Embryonic facial prominence (tissue), 1 donor: Measurements from ENCODE around the gene PSG7.
"Not testable (repeated sequence)": the region's sequence is repeated elsewhere in the genome, so short reads cannot be mapped to it uniquely, and the experiment has no call there.

ENCODE experiments used
- DNase-seq: peaks from one replicate; pipeline ENCODE4 v3.0.0-alpha.2; 2016; ENCODE audit errors: extremely low spot score

The PSG7 gene

DNA sequence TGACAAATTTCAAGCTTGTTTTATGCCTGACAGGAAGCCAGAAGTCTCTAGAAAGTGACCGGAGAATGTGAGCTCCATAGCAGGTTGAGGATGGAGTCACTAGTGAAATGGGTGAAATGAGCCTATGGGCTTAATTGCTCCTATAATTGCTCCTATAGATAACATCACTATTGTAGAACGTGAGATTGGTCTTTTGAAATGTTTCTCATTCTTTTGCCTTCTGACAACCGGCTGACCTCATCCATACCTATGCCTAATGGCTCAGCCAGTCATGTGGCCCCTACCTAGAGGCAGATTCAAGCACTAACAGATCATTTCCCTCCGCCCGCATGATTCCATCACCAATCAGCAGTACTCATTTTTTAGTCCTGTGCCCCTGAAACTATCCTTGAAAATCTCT, 23.5 kb downstream of the PSG7 start:
- not testable (repeated sequence) for DNase-seq

DNA sequence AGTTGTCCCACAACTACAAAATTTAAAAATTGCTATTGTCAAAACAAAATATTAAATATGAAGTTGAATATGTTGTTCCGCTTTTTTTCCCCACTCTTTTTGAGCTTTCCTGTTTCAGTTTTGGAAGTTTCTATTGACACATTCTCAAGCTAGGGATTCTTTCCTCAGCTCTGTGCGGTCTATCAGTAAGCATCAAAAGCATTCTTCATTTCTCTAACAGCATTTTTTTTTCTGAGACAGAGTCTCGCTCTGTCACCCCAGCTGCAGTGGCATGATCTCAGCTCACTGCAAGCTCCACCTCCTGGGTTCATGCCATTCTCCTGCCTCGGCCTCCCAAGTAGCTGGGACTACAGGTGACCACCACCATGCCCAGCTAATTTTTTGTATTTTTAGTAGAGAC, 24.1 kb downstream of the PSG7 start:
- DNase-seq = not testable (repeated sequence)

DNA sequence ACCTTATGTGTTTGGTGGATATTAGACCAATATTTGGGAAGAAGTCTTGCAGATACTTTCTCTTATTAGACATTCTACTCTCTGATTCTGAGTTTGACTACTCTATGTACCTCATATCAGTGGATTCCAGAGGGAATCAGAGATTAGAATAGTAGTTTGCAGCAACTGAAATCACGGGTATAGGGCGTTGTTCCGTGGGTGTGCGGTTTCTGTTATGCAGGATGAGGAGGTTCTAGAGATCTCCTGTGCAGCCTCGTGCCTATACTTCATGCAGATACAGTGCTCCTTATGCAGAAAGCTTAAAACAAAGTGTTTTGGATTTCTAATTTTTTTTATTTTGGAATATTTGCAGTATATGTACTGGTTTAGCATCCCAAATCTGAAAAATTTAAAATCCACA, 25.3 kb downstream of the PSG7 start:
- not testable (repeated sequence) for DNase-seq

DNA sequence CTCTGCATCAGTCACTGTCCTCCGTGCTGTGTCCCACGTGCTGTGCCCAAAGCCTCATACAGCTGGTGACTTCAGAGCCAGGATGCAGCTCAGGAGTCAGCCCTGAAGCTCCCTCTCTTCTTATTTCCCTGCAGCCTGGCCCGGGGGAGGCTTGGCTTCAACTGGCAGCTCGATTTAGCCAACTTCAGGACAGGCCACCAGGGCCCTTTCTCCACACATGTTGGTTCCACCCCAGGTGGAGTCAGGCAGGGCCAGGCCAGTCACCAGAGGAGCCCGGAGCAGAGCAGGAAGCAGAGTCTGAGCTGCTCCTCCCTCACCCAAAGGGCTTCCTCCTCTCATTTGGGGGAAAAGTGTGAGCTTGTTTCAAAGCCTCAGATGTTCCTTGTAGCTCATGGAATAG, 30.8 kb downstream of the PSG7 start:
- not testable (repeated sequence) for DNase-seq

DNA sequence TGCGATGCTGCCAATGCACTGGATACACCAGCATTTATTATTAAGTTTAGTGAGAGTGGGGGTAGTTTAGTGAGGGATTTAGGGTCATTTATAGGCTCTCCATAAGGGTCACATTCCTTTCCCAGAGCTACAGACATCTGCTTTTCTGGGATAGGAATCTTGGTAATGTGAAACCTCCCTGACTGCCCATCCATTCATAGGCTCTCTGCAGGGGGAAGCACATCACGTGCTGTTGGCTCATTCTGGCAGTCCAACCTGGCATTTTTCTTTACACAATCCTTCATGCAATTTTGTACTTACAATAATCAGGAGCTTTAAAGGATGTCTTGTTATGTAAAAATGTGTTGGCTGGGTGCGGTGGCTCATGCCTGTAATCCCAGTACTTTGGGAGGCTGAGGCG, 36.4 kb downstream of the PSG7 start:
- not testable (repeated sequence) for DNase-seq

DNA sequence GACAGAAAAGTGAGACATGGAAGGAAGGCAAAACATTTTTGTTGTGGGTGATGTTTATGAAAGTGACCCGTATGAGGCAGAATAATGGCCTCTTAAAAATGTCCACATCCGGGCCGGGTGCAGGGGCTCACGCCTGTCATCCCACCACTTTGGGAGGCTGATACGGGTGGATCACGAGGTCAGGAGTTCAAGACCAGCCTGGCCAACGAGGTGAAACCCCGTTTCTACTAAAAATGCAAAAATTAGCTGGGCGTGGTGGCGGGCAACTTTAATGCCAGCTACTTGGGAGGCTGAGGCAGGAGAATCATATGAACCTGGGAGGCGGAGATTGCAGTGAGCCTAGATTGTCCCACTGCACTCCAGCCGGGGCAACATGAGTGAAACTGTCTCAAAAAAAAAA, 37.3 kb downstream of the PSG7 start:
- DNase-seq = not testable (repeated sequence)

DNA sequence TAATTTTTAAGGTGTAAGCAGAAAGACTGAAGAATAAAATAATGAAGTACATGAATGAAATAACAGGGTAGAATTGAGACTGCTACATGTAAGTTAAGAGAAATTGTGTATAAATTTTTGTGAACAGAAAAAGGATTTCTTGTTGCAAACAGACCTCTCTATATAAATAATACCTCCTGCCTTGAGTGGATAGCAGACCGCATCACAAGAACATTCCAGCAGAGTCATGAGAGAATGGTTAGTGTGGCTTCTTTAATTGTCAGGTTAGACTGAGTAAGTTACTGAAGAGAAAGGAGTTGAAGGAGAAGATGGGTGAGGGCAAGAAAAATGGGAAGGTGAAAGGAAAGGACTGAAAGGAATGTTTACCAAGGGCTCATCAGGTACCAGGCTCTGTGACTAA, 37.9 kb downstream of the PSG7 start:
- DNase-seq = not testable (repeated sequence)

DNA sequence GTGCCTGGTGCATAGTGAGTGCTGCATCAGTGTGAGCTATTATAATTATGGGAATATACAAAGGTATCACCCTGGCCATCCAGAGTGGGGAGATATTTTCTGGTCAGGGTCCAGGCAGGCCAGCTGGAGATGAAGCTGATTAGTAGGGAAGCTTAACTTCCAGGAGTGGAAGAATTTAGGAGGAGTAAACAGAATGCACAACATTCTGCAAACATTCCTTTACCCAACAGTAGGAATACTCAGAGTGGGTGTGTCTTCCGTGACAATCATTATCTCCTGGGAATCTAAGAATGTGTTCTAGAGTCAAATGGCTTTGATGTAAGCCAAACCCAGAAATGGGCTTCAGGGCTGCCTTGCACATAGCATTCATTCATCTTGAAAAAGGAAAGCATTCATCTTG, 38.4 kb downstream of the PSG7 start:
- not testable (repeated sequence) for DNase-seq

DNA sequence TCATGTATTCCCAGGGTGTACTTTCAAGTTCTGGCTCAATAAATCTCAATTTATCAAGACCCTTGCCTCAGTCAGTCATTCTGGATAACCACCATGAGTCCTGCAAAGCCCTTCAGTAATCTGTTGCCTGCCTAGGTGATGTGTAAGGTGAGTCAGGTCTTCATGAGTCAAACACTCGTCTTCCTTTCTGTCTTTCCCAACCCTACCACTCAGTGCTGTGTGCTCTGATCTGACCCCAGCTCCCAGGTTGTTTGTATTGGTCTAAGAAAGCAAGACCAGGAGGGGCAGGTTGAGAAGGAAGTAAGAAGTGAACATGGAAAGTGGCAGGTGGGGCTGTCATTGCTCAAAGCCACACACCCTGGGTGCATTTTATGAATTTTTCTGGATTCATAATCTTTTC, 39.3 kb downstream of the PSG7 start:
- DNase-seq = not testable (repeated sequence)

DNA sequence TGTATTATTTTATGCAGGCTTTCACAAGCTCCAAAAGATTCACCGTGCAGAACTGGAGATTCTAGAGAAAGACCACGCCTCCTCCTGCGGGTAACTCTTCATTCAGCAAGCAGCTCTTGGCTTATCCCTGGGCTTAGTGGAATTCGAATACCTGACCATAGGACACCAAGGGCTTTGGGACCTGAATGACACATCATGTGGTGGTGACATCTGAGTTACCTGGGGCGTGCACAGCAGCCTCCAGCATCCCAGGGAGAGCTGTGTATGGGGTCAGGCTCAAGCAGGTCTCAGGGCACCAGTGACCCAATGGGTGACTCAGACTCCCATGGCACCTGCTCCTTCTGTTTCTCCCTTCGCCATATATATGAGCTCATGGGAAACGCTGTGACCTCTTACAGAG, 46.6 kb downstream of the PSG7 start:
- DNase-seq = not testable (repeated sequence)

DNA sequence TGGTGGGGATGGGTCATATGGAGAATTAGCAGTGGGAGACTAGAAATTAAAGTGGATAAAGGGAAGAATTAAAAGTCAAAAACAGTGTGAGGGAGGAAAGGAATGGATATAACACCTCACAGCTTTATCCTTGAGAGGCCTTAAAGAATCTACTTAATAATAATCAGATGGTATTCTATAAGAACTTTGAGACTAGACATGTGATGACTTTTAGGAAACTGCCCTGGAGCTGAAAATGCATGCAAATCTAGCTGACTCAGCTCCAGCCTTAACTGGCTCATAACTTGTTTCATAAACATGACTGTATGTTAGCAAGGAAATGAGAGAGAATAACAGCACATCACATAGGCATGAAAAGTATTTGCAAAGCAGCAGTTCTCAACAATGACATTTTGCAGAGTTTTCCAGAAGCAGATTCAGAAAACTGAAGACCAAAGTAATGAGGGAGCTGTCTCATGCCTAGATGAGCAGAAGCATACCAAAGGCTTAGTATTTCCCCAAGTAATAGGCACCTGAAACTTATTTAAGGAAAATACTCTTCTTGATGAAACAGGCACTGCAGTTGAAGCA, 49.0 kb downstream of the PSG7 start:
- not testable (repeated sequence) for DNase-seq

DNA sequence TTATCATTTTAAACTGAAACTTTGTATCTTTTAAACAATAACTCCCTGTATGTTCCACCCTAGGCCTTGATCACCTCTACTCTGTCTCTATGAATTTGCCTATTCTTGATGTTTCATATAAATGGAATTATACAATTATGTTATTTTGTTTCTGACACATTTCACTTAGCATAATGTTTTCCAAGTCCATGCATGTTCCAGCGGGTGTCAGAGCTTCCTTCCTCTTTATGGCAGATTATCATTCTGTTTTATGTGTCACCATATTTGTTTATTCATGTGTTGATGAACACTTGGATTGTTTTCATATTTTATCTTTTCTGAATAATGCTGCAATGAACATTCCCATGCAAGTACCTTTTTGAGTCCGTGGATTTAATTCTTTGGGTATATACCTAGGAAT, 54.3 kb downstream of the PSG7 start:
- not testable (repeated sequence) for DNase-seq

DNA sequence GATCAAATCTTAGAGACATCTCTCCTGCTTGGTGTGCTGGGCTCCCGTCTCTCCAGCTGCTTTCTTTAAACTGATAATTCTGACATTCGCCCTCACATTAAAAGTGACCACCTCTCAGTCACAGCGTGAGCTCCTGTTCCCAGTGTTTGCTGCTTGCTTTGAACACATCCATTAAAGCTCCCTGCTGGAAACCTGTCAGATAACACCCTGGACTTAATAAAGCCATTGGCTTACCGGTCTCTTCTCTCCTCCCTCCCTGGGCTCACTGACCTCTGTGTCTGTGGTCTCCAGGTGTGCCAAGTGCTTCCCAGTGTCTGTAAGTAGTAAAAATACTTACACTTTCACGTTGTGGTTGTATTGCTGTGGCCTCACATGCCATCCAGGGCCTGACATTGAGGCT, 55.0 kb downstream of the PSG7 start:
- not testable (repeated sequence) for DNase-seq

DNA sequence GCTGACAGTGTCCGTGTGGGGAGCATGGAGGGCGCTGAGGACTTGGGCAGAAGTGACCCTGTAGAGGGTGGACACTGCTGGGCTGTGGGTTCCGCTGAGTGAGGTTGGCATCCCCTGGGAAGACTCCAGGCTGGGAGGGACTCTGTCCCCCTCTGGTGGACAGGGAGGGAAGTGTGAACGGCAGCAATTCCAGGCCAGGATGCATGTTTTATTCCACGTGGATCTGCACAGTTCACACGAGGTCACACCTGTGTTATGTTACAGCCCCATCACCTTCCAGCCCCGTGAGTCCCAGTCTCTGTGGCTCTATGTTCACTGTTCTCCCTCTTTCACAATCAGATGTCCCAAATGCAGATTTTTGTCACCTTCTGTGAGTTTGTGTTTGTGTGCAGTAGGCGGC, 55.7 kb downstream of the PSG7 start:
- not testable (repeated sequence) for DNase-seq

DNA sequence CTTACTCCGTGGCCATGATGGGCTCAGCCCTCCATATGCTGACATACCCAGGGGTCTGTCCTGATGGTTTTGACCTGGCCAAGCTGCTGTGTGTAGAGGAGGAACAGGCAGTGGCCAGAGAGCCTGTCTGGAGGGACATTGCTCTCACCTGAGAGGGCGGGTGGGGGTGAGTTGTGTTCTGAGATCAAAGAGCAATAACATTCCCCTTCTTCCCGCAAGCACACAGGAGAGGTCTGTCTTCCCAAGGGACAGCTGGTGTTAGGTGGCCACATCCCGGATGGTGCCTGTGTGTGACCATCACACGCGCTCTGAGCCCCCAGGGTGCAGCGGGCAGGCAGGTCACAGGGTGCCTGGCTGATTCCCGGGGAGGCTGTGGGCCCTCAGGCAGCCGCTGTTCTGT, 56.4 kb downstream of the PSG7 start:
- not testable (repeated sequence) for DNase-seq

DNA sequence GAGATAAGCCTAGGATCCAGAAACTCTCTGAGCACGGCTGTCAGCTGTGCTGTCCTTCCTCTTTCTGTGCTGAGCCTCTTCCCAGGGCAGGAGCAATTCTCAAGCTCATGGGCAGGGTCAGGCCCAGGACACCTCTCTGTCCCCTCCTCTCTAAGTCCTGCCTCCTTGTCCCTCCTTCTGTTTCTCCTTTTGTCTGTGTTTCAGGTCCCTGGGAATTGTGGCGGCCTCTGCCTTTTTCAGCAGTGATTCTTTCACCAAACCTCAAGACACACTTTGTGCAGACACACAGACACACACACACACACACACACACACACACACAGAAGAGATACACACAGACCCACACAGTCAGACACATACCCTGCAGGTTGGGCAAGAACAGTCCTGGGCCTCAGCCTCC, 57.4 kb downstream of the PSG7 start, which contains the start of gene PSG1:
TSS of gene PSG1 (minus strand) at position 101 of the 400 bp plus-strand sequence. CDS start 132 bp downstream, outside the sequence.
- no peak for DNase-seq

DNA sequence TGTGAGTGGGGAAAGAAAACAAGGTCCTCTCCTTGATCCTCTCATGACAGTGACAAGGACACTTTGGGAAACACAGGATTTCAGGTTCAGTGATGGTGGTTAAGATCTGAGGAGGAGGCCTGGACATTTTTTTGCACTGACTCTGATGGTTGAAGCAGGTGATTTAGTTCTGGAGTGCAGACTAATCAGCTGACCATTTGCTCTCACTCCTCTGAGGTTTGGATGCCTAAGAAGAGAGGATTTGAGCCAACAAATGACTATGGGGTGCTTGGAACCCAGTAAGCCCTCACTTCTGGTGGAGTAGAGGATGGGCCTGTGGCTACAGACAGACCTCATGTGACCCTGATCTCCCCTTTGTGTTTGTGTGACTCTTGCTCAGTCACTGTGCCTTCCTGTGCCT, 60.4 kb downstream of the PSG7 start:
- DNase-seq = not testable (repeated sequence)

DNA sequence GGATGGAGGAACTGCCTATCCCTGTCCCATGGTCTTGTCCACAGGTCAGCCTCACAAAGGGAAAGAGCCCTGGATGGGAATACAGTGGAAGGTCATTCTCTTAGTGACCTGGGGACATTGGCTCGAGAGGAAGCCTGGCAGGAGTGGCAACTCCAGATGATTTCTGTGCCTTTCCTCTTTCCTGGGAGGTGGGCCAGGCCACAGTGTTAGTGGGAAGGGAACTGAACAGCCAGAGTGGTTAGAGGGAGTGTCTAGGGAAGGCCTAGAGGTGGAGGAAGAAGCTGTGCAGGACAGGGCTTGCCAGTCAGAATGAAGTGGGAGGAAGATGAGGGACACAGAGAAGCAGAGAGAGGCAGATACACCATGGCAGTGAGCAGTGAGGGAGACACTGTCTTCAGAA, 61.1 kb downstream of the PSG7 start:
- not testable (repeated sequence) for DNase-seq

DNA sequence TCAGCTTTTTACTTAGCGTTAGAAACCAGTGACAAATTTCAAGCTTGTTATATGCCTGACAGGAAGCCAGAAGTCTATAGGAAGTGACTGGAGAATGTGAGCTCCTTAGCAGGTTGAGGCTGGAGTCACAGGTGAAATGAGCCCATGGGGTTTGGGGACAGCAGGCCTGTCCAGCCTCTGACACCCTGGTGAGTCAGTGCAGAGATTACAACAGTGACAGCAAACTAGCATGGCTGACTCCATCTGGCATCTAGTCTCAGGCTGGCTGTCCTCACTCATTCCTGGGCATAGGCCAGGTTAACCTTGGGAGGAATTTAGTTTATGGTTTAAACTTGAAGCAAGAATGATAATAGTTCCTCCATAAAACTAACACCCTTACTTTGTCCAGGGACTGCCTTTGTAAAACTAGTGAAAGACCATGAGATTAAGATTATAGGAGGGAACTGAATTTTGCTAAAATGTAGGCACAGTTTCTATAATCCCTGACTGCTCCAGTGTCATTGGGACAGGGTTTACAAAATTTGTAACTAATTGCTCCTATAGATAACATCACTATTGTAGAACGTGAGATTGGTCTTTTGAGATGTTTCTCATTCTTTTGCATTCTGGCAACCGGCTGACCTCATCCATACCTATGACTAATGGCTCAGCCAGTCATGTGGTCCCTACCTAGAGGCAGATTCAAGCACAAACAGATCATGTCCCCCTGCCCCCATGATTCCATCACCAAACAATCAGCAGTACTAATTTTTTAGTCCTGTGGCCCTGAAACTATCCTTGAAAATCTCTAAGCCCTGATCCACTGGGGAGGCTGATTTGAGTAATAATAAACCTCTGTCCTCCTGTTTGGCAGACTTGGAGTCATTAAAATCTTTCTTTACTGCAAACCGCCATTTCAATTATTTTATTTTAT, 61.9 kb downstream of the PSG7 start:
- not testable (repeated sequence) for DNase-seq

DNA sequence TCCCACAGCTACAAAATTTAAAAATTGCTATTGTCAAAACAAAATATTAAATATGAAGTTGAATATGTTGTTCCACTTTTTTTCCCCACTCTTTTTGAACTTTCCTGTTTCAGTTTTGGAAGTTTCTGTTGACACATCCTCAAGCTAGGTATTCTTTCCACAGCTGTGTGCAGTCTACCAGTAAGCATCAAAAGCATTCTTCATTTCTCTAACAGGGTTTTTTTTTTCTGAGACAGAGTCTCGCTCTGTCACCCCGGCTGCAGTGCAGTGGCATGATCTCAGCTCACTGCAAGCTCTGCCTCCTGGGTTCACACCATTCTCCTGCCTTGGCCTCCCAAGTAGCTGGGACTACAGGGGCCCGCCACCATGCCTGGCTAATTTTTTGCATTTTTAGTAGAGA, 62.9 kb downstream of the PSG7 start:
- not testable (repeated sequence) for DNase-seq
